HG03558 (cell line): ENCODE data around the gene PPRC1.
"Not testable (repeated sequence)": the region's sequence is repeated elsewhere in the genome, so short reads cannot be mapped to it uniquely, and the experiment has no call there.

Source experiments
- ATAC-seq: cut with Tn5 transposase; IDR thresholded peaks from one replicate; pipeline ENCODE4 v1.9.1; 2021; ENCODE audit warnings: moderate number of reproducible peaks; ENCODE audit not compliant: unreplicated experiment; ENCODE audit errors: extremely low read depth

Gene PPRC1

DNA sequence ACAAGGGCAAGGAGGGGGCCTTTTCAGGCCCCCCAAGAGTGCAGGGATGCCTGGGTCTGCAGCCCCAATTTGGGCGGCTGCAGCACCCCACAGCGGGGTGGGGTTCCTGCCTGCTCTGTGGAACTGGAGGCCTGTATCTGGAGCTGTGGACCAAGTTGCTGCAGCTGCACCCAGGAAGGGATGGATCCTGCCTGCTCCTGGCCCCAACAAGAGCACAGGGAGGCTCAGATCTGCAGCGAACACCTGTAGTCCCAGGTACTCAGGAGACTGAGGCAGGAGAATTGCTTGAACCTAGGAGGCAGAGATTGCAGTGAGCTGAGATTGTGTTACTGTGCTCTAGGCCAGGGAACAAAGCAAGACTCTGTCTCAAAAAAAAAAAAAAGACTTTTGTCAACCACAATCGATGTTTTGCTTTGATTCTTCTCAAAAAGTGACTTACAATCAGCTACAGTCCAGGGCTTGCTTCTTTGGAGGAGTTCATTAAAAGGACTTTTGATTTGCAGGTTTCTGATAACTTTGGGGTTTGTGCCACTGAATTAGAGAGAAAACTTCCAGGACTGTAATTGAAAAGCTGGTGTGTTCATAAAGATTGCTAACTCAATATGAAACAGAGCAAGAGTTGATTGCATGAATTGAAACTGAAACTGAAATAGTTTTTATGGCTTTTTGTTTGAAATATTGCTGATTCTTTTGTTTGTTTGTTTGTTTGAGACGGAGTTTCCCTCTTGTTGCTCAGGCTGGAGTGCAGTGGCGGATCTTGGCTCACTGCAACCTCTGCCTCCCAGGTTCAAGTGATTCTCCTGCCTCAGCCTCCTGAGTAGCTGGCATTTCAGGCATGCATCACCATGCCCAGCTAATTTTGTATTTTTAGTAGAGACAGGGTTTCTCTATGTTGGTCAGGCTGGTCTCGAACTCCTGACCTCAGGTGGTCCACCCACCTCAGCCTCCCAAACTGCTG lies 56.4 kb downstream of the PPRC1 start:
- not testable (repeated sequence) for ATAC-seq

DNA sequence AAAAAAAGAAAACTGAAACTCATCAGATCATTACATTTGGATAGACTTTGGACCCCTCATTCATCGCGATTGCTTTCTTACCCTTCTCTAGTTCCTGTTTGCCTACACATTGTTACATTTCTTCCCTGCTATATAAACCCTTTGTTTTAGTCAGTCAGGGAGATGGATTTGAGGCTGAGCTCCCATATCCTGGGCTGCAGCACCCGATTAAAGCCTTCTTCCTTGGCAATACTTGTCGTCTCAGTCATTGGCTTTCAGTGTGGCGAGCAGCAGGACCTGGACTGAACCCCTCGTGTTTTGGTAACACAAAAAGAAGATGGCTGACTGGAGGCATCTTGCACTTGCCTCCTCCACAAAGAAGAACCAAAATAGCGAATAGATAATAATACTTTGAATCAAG lies 59.1 kb downstream of the PPRC1 start:
- ATAC-seq = no peak

DNA sequence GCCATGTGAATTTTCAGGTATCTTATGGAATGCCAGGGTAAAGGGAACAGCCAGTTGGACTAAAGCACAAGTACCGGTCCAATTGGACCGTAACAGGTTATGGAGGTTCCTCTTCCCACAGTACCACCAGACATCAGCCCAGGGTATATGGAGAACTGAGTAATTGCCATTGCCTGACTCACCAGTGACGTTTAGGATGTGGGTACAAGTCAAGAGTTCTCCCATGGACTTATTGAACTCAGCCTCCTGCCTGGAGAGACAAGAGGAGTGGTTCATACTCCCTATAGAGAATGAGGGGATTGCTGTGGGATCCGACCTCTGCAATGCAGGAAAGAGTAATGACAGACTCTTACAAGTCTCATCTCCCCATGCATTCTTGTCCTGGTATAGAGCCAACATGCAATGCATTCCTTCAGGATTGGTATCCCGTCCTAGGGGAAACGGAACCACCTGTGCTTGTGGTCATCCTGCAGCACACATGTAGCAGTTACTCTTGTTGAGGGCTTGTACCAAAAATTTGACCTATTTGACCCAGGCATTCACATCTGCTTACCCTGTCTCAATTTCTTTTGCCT lies 62.5 kb downstream of the PPRC1 start:
- ATAC-seq = no peak

DNA sequence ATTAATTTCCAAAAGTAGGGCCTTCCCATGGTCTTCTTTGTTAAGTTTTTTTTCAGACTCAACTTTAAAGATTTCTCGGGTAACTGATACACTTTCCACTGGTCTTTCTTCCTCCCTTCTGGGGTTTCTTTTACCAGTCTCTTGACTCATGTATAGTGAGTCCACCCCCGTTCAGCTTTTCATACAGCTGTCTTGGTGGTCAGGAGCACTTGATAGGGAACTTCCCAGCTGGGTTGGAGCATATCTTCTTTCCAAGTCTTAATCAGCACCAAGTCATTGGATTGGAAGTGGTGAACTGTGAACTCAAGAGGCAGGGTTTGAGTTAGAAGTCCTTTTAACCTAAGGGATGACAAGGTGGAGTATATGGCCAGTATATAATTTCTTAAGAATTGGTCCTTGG lies 64.1 kb downstream of the PPRC1 start:
- no peak for ATAC-seq

DNA sequence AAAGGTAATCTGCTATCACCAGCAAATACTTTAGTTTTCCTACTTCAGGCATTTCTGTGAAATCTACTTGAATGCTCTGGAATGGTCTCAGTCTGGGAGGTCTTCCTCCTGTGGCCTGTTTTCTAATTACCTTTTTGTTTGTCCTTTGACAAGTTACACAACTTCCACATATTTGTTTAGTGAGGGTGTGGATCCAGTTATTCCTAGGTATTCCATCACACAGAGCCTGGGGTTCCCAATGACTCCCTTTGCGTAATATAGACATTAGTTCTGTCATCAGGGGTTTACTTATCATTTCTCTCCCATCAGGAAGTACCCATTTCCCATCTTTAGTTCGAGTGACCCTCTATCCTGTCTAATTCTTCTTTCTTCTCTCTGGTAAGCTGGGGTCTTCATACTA lies 65.2 kb downstream of the PPRC1 start:
- no peak for ATAC-seq
